Fibroblast of lung (primary cell): ENCODE data around the gene ZNF816. TPM values are rescaled to one million over a fixed set of nuclear protein-coding genes. Genes with fewer than 3 reads are reported as not detected.

Experiments used
- DNase-seq, 2 donors: peaks; one replicate each; pipeline versions ENCODE4 v3.0.0 to v3.0.0-alpha.2; 2010; ENCODE audit warnings: low read depth in 2 of 2
- H2AFZ ChIP-seq: 2 replicates; pipeline ENCODE4 v1.5.1; 2012; ENCODE audit warnings: low read length, control low read depth, inconsistent platforms
- H3K27ac ChIP-seq: 2 replicates; pipeline ENCODE4 v1.5.1; 2011; ENCODE audit warnings: low read length, control low read depth; ENCODE audit not compliant: insufficient read depth
- H3K27me3 ChIP-seq: 2 replicates; pipeline ENCODE4 v1.5.1; 2011; ENCODE audit warnings: mild to moderate bottlenecking, low read length; ENCODE audit not compliant: control insufficient read depth, insufficient read depth
- H3K36me3 ChIP-seq: 2 replicates; pipeline ENCODE4 v1.5.1; 2011; ENCODE audit warnings: low read length; ENCODE audit not compliant: control insufficient read depth, insufficient read depth
- H3K4me1 ChIP-seq: 2 replicates; pipeline ENCODE4 v1.5.1; 2011; ENCODE audit warnings: low read length; ENCODE audit not compliant: control insufficient read depth, insufficient read depth; ENCODE audit errors: extremely low read depth
- H3K4me2 ChIP-seq: 2 replicates; pipeline ENCODE4 v1.5.1; 2011; ENCODE audit warnings: low read length, control low read depth; ENCODE audit not compliant: insufficient read depth; ENCODE audit errors: extremely low read depth
- H3K4me3 ChIP-seq, 4 experiments: fragments of 200-600 bp in 1 of 4; sonication (generic) in 1 of 4; replicated peaks in 1 of 4; 2 replicates each; pipeline ENCODE4 v1.5.1; 2011 to 2016; ENCODE audit warnings: low read length in 4 of 4, low read depth in 3 of 4, mild to moderate bottlenecking in 3 of 4, control low read depth in 2 of 4, inconsistent platforms in 1 of 4, mixed read lengths in 1 of 4; ENCODE audit not compliant: insufficient read depth in 1 of 4; ENCODE audit errors: control extremely low read depth in 1 of 4
- H3K79me2 ChIP-seq: 2 replicates; pipeline ENCODE4 v1.5.1; 2012; ENCODE audit warnings: mild to moderate bottlenecking, low read length, inconsistent platforms; ENCODE audit not compliant: control insufficient read depth, insufficient read depth
- H3K9ac ChIP-seq: 2 replicates; pipeline ENCODE4 v1.5.1; 2011; ENCODE audit warnings: mild to moderate bottlenecking, low read length, control low read depth; ENCODE audit not compliant: insufficient read depth
- H3K9me3 ChIP-seq: 2 replicates; pipeline ENCODE4 v1.5.1; 2012; ENCODE audit warnings: low read depth, low read length; ENCODE audit not compliant: control insufficient read depth, insufficient read depth
- H4K20me1 ChIP-seq: 2 replicates; pipeline ENCODE4 v1.5.1; 2011; ENCODE audit warnings: low read length; ENCODE audit not compliant: control insufficient read depth, insufficient read depth; ENCODE audit errors: extremely low read depth
- EZH2 ChIP-seq: IDR thresholded peaks from 2 replicates; pipeline ENCODE4 v1.5.1; 2012; ENCODE audit warnings: low read length, control low read depth, mild to moderate bottlenecking; ENCODE audit errors: missing control alignments
- polyA plus RNA-seq, 2 donors: library from polyadenylated mRNA; depleted of rRNA in 1 of 2; stranded (reverse) in 1 of 2; unstranded in 1 of 2; fragments of >200 nt; gene quantifications; 2 replicates each; pipeline ENCODE4 v1.2.1, GENCODE V29; 2011 to 2012; ENCODE audit warnings: missing spikeins in 1 of 2
- total RNA-seq: library from RNA; depleted of rRNA; stranded (reverse); fragments of >200 nt; gene quantifications from 2 replicates; pipeline ENCODE4 v1.2.1, GENCODE V29; 2014
- TF ChIP-seq, protein P1 (sequence below), 2 donors: IDR thresholded peaks in 1 of 2; conservative IDR thresholded peaks in 1 of 2; 1 replicate in 1 of 2; 2 replicates in 1 of 2; pipeline ENCODE4 v1.5.1; 2011 to 2012; ENCODE audit warnings: low read length in 2 of 2, control low read depth in 1 of 2, inconsistent platforms in 1 of 2, low read depth in 1 of 2, mild to moderate bottlenecking in 1 of 2

The ZNF816 gene
- total and polyA plus RNA-seq, 2 donors (not counting 1 experiment from before 2014, with no cell fraction given) = 2.9 to 10.1 TPM

DNA sequence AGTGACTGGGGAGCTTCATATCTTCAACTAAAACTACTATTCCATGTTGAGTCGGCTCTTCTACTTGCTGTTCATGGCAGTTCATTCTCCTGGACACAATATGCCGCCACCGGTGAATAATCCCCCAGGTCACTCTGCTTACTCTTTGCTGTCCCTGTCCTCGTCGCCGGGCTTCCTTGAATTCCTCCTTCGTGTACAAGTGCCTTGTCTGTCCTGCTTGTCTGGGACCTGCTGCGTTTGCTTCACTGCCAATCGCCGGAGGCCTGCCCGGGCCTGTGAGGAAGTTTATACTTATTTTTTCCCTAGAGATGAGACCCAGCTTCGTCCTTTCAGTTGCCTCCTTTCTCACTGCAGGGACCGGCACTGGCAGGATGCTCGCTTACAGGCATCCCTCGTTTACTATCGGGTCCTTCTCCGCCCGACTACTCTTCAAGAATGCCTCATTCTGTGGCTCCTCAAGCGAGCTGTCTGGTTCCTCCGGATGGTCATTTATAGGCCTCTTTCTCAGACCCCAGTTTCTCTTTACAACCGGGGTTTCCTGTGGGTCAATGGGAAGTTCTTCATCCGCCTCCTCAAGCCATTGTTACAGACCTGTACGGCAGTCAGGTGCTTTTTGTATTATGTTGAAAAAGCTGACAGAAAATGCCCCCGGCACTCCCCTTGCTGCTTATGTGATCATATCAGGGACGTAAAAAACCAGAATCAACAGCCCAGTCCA is 45.5 kb upstream of the ZNF816 start:
- no peak for DNase-seq
- Histone ChIP-seq H3K79me2 (no peaks in the 10 kb centered on the region), H3K27me3 (no peaks in the 10 kb centered on the region), H3K27ac (no peak overlapping the region), H3K4me2 (no peak overlapping the region), H3K9ac (no peak overlapping the region), H2AFZ (no peak overlapping the region), H3K36me3 (no peaks in the 10 kb centered on the region), H3K4me3 (no peak overlapping the region), H3K4me1 (no peaks in the 10 kb centered on the region), H3K9me3 (no peaks in the 10 kb centered on the region), H4K20me1 (no peaks in the 10 kb centered on the region)
- TF ChIP-seq EZH2 = no peak
- TF ChIP-seq, protein P1, sequence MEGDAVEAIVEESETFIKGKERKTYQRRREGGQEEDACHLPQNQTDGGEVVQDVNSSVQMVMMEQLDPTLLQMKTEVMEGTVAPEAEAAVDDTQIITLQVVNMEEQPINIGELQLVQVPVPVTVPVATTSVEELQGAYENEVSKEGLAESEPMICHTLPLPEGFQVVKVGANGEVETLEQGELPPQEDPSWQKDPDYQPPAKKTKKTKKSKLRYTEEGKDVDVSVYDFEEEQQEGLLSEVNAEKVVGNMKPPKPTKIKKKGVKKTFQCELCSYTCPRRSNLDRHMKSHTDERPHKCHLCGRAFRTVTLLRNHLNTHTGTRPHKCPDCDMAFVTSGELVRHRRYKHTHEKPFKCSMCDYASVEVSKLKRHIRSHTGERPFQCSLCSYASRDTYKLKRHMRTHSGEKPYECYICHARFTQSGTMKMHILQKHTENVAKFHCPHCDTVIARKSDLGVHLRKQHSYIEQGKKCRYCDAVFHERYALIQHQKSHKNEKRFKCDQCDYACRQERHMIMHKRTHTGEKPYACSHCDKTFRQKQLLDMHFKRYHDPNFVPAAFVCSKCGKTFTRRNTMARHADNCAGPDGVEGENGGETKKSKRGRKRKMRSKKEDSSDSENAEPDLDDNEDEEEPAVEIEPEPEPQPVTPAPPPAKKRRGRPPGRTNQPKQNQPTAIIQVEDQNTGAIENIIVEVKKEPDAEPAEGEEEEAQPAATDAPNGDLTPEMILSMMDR (conservative IDR thresholded peaks at IDR 0.05 in 1 of 2, IDR thresholded peaks at IDR 0.05 in 1 of 2; ENCODE audit: low read depth in 1 of 2, low read length in 2 of 2) = no peak

DNA sequence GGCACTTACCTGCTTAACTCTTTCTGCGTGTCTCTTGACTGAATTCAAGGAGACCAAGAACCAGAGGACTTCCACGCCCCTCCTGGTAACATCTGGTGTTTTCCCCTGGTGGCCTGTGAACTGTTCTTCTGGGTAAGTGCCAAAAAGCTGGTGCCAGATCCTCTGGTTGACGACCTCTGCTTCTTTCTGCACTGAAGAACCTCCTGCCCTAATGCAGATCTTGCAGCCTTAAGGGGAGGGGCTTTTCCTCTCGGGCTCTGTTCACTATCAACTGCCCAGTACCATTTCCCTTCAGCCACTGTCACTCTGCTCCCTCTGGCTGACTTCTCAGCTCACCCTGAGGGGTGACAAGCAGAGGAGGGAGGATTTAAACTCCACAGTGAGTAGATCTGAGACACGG is 44.9 kb upstream of the ZNF816 start:
- Histone ChIP-seq H4K20me1 (no peaks in the 10 kb centered on the region), H3K9ac (no peak overlapping the region), H3K36me3 (no peaks in the 10 kb centered on the region), H3K9me3 (no peaks in the 10 kb centered on the region), H3K4me2 (no peak overlapping the region), H3K4me3 (no peak overlapping the region), H3K27me3 (no peaks in the 10 kb centered on the region), H2AFZ (no peak overlapping the region), H3K27ac (no peak overlapping the region), H3K79me2 (no peaks in the 10 kb centered on the region), H3K4me1 (no peaks in the 10 kb centered on the region)
- TF ChIP-seq EZH2 = no peak
- TF ChIP-seq, protein P1 (conservative IDR thresholded peaks at IDR 0.05 in 1 of 2, IDR thresholded peaks at IDR 0.05 in 1 of 2; ENCODE audit: low read depth in 1 of 2, low read length in 2 of 2) = no peak
- no peak for DNase-seq

DNA sequence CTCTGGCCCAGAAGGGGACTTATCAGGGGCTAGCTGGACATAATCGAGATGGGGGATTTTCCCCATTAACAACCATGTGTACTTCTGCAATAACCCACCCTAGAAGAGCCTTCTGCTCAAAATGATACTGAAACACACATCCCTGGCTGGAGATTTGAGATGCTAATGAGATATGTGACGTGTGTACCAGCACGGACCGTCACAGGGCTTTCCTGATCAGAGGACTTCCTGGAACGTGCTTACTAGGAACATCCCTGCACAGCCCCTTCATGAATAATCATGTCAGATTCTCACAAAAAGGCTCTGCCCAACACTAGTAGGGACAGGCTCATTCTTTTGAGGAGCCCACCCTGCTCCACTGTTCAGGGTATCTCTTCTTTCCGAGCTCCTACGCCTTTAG is 44.5 kb upstream of the ZNF816 start:
- H3K27me3 ChIP-seq = no peaks in the 10 kb centered on the region
- no peak overlapping the region for H3K27ac ChIP-seq
- DNase-seq = no peak
- H3K4me2 ChIP-seq = no peak overlapping the region
- H2AFZ ChIP-seq = no peak overlapping the region
- H3K36me3 ChIP-seq = no peaks in the 10 kb centered on the region
- no peaks in the 10 kb centered on the region for H3K9me3 ChIP-seq
- H3K9ac ChIP-seq = no peak overlapping the region
- no peak overlapping the region for H3K4me3 ChIP-seq
- no peaks in the 10 kb centered on the region for H4K20me1 ChIP-seq
- no peak for TF ChIP-seq EZH2
- TF ChIP-seq, protein P1 (conservative IDR thresholded peaks at IDR 0.05 in 1 of 2, IDR thresholded peaks at IDR 0.05 in 1 of 2; ENCODE audit: low read depth in 1 of 2, low read length in 2 of 2) = no peak
- no peaks in the 10 kb centered on the region for H3K4me1 ChIP-seq
- no peaks in the 10 kb centered on the region for H3K79me2 ChIP-seq
